GM12878 (cell line): ENCODE measurements around the gene POU2F3. TPM values are rescaled to one million over a fixed set of nuclear protein-coding genes. Genes with fewer than 3 reads are reported as not detected.

Experiments used
- ATAC-seq: fragments of 200-7000 bp; cut with Tn5 transposase; 3 replicates; pipeline ENCODE4 v1.9.1; 2020; ENCODE audit warnings: mild to moderate bottlenecking, moderate library complexity
- BruUV-seq: library from RNA; stranded (reverse); fragments of 400-500 nt; replicated peaks from 2 replicates; lab custom pipeline; 2021; lab: Mats Ljungman, UMichigan
- CTCF ChIA-PET: fragments of 300-600 bp; sonication (Branson Sonifier 250); formaldehyde crosslinking; extraction: SDS; loops from one replicate; lab custom pipeline; 2021; ENCODE audit warnings: inconsistent platforms; lab: Yijun Ruan, JAX
- POLR2A ChIA-PET: fragments of 350-600 bp; formaldehyde crosslinking; extraction: SDS; loops from one replicate; lab custom pipeline; 2021; ENCODE audit warnings: inconsistent platforms; lab: Charles Lee
- RAD21 ChIA-PET: fragments of 300-600 bp; sonication (Branson Sonifier 250); formaldehyde crosslinking; loops from one replicate; lab custom pipeline; 2023; ENCODE audit warnings: antibody characterized with exemption; ENCODE audit not compliant: unreplicated experiment; lab: Charles Lee
- SMC1A ChIA-PET: fragments of 300-600 bp; sonication (Branson Sonifier 250); formaldehyde crosslinking; loops from one replicate; lab custom pipeline; 2023; ENCODE audit not compliant: unreplicated experiment, uncharacterized antibody; lab: Charles Lee
- DNase-seq: peaks from one replicate; pipeline ENCODE4 v3.0.0-alpha.2; 2011; ENCODE audit warnings: low read depth, low spot score
- FAIRE-seq: peaks from 3 replicates; lab custom pipeline; 2011; peaks lifted over from hg19 to GRCh38; lab: Jason Lieb, UNC
- H2AFZ ChIP-seq: 2 replicates; pipeline ENCODE4 v1.6.0; 2011; ENCODE audit warnings: low read depth, low read length, control low read depth; ENCODE audit not compliant: control insufficient read depth
- H3K27ac ChIP-seq: 2 replicates; pipeline ENCODE4 v1.5.1; 2011; ENCODE audit warnings: control low read depth; ENCODE audit not compliant: control insufficient read depth, insufficient read depth
- H3K27me3 ChIP-seq, 2 experiments: replicated peaks in 1 of 2; 2 replicates each; pipeline versions ENCODE4 v1.6.0 to v1.6.1; 2011; ENCODE audit warnings: low read length in 1 of 2; ENCODE audit not compliant: control insufficient read depth in 2 of 2, insufficient read depth in 2 of 2
- H3K36me3 ChIP-seq, 2 experiments: 2 replicates each; pipeline ENCODE4 v1.5.1; 2011; ENCODE audit warnings: low read length in 1 of 2; ENCODE audit not compliant: control insufficient read depth in 2 of 2, insufficient read depth in 2 of 2
- H3K4me1 ChIP-seq: 2 replicates; pipeline ENCODE4 v1.6.1; 2011; ENCODE audit warnings: mild to moderate bottlenecking, low read length, moderate library complexity, mixed read lengths; ENCODE audit not compliant: control insufficient read depth, insufficient read depth
- H3K4me2 ChIP-seq: 2 replicates; pipeline ENCODE4 v1.6.0; 2011; ENCODE audit warnings: control low read depth; ENCODE audit not compliant: control insufficient read depth, insufficient read depth
- H3K4me3 ChIP-seq: fragments of 200-600 bp; sonication (generic); 2 replicates; pipeline ENCODE4 v1.5.1; 2016
- H3K79me2 ChIP-seq: 2 replicates; pipeline ENCODE4 v1.6.0; 2011; ENCODE audit warnings: low read length; ENCODE audit not compliant: control insufficient read depth, insufficient read depth
- H3K9ac ChIP-seq: 2 replicates; pipeline ENCODE4 v1.8.0; 2011; ENCODE audit warnings: low read length, control low read depth, mixed read lengths; ENCODE audit not compliant: control insufficient read depth, insufficient read depth
- H3K9me3 ChIP-seq: replicated peaks from 3 replicates; pipeline ENCODE4 v1.5.1; 2011; ENCODE audit warnings: mild to moderate bottlenecking, low read length; ENCODE audit not compliant: control insufficient read depth, insufficient read depth
- H4K20me1 ChIP-seq: 2 replicates; pipeline ENCODE4 v1.6.0; 2011; ENCODE audit not compliant: control insufficient read depth, insufficient read depth
- MXI1 ChIP-seq: fragments of 150-350 bp; IDR thresholded peaks from 2 replicates; pipeline ENCODE4 v1.6.1; 2011; ENCODE audit warnings: low read depth, mild to moderate bottlenecking, inconsistent platforms, low read length, improper control_type of control experiment
- PML ChIP-seq: IDR thresholded peaks from 2 replicates; pipeline ENCODE4 v1.6.1; 2012; ENCODE audit warnings: low read length, inconsistent platforms
- STAT1 ChIP-seq: fragments of 450-650 bp; conservative IDR thresholded peaks from 2 replicates; pipeline ENCODE4 v1.6.1; 2014; ENCODE audit warnings: antibody characterized with exemption, mild to moderate bottlenecking
- ZBTB33 ChIP-seq: fragments of 450-650 bp; IDR thresholded peaks from 2 replicates; pipeline ENCODE4 v1.6.1; 2017; ENCODE audit warnings: mild to moderate bottlenecking
- WGBS: methylation state at CpG from one replicate; pipeline ENCODE4 v1.1.6; 2016; ENCODE audit warnings: low lambda C conversion rate; ENCODE audit not compliant: insufficient replicate concordance, insufficient coverage; ENCODE audit errors: missing lambda C conversion rate; 5-methylcytosine and 5-hydroxymethylcytosine counted together
- in situ Hi-C: fragments of 300-500 bp; cut with MboI; formaldehyde crosslinking; loops from 9 replicates; pipeline ENCODE4 v1.14.3; 2018; ENCODE audit warnings: mixed read lengths
- intact Hi-C: fragments of 100-400 bp; cut with micrococcal nuclease; formaldehyde crosslinking; loops from one replicate; pipeline ENCODE4 v1.14.2; 2022; ENCODE audit not compliant: unreplicated experiment
- polyA plus RNA-seq, 11 experiments: library from polyadenylated mRNA; depleted of rRNA in 4 of 11; unstranded in 6 of 11; stranded (reverse) in 5 of 11; fragments of >200 nt; fragmentation: Nextera tagmentation in 4 of 11; fragmentation: Illumina TruSeq in 1 of 11; extraction: Ambion mirVana in 4 of 11; extraction: Trizol in 1 of 11; gene quantifications; 1 replicate in 1 of 11; 2 replicates in 10 of 11; pipeline versions ENCODE4 v1.2.1 to v1.2.3, GENCODE V29; 2011 to 2016; ENCODE audit warnings: inconsistent platforms in 2 of 11, missing spikeins in 2 of 11, low read depth in 1 of 11
- total RNA-seq, 4 experiments: library from RNA; depleted of rRNA in 3 of 4; stranded (reverse); fragments of >200 nt in 3 of 4; fragmentation: Illumina TruSeq in 1 of 4; extraction: Trizol in 1 of 4; gene quantifications; 2 replicates each; pipeline versions ENCODE4 v1.2.1 to v1.2.3, GENCODE V29; 2013 to 2021

POU2F3 gene
- total and polyA plus RNA-seq, 10 of the 15 experiments (the other 5 are each of a cell fraction or from before 2014, with no cell fraction given): 0.09 to 4.4 (median 0.33) TPM

GRCh38 chr11:120306519-120307242 is 66.7 kb downstream of the POU2F3 start:
- TF ChIP-seq PML (no peak), STAT1 (no peak), MXI1 (no peak), ZBTB33 (no peak)
- H3K79me2 ChIP-seq: no peaks in the 10 kb centered on the region
- H3K4me2 ChIP-seq: no peak overlapping the region
- H2AFZ ChIP-seq: no peak overlapping the region
- no peak overlapping the region for H3K27ac ChIP-seq
- WGBS: 44% methylated on average over 11 of the region's 11 CpGs
- BruUV-seq: no TSS peak
- peaks cover 0 to 3% of the 10 kb centered on the region in 2 experiments; a peak in 1 of 4 replicates for H3K27me3 ChIP-seq
- DNase-seq (no peak), ATAC-seq (no peak), FAIRE-seq (no peak)
- CTCF ChIA-PET: interaction anchor here (12.2 to 19.8 kb wide), 2 partner anchors 55 to 75 kb away, joined by 296 to 783 read pairs; partner anchors contain the start of gene POU2F3
- RAD21 ChIA-PET: no interaction called here
- SMC1A ChIA-PET: no interaction called here
- no peaks in the 10 kb centered on the region for H3K9me3 ChIP-seq
- in situ Hi-C loops (no loop called here), intact Hi-C loops (no loop called here)
- H3K4me1 ChIP-seq: peaks cover 7% of the 10 kb centered on the region
- no peaks in the 10 kb centered on the region for H3K36me3 ChIP-seq
- POLR2A ChIA-PET: interaction anchor here (0.5 kb wide), 1 partner anchor 56 kb away, joined by 3 read pairs; no protein-coding TSS in a partner anchor
- no peak overlapping the region for H3K4me3 ChIP-seq
- H4K20me1 ChIP-seq: no peaks in the 10 kb centered on the region
- no peak overlapping the region for H3K9ac ChIP-seq
